Ishikawa (cell line): ENCODE measurements around the gene ZBTB14.

Experiments
- CEBPB ChIP-seq: IDR thresholded peaks from 2 replicates; pipeline ENCODE4 v1.6.1; 2012
- CREB1 ChIP-seq: IDR thresholded peaks from 2 replicates; pipeline ENCODE4 v1.6.1; 2012; ENCODE audit warnings: low read depth
- EGR1 ChIP-seq: IDR thresholded peaks from 2 replicates; pipeline ENCODE4 v1.6.1; 2012
- EP300 ChIP-seq: IDR thresholded peaks from 2 replicates; pipeline ENCODE4 v1.6.1; 2012; ENCODE audit warnings: borderline replicate concordance
- FOXM1 ChIP-seq: IDR thresholded peaks from 2 replicates; pipeline ENCODE4 v1.6.1; 2012; ENCODE audit warnings: low read depth, borderline replicate concordance
- NFIC ChIP-seq: IDR thresholded peaks from 2 replicates; pipeline ENCODE4 v1.6.1; 2012
- RAD21 ChIP-seq: IDR thresholded peaks from 2 replicates; pipeline ENCODE4 v1.6.1; 2012; ENCODE audit warnings: low read depth
- TAF1 ChIP-seq: IDR thresholded peaks from 2 replicates; pipeline ENCODE4 v1.6.1; 2012; ENCODE audit warnings: low read depth, mild to moderate bottlenecking
- TCF12 ChIP-seq: IDR thresholded peaks from 2 replicates; pipeline ENCODE4 v1.6.1; 2012; ENCODE audit warnings: low read depth
- TEAD4 ChIP-seq: IDR thresholded peaks from 2 replicates; pipeline ENCODE4 v1.6.1; 2012
- YY1 ChIP-seq: IDR thresholded peaks from 2 replicates; pipeline ENCODE4 v1.6.1; 2012; ENCODE audit warnings: low read depth
- ZBTB7A ChIP-seq: IDR thresholded peaks from 2 replicates; pipeline ENCODE4 v1.6.1; 2012; ENCODE audit warnings: low read depth
- TF ChIP-seq, protein P1 (sequence below): IDR thresholded peaks from 2 replicates; pipeline ENCODE4 v1.6.1; 2012
- TF ChIP-seq, protein P2 (sequence below): IDR thresholded peaks from 2 replicates; pipeline ENCODE4 v1.6.1; 2012
- TF ChIP-seq, protein P3 (sequence below): IDR thresholded peaks from 2 replicates; pipeline ENCODE4 v1.6.1; 2012; ENCODE audit warnings: low read depth, mild to moderate bottlenecking

The ZBTB14 gene

DNA sequence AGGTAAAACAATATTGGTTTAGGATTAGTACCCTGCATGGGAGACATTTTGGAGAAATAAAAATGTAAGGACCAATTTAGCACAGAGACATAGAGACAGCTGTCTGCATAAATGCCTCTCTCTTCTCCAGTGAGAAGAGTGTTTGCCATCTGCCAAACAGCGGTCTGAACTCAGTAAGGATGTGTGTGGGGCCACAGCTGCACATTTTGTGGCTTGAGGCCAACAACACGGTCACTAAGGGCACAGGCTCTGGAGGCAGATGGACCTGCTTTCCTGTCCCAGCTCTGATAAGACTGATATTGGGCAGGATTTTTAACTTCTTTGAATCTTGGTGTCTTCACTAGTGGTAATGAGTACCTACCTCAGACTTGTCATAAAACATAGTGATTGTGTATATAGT lies 10.2 kb downstream of the ZBTB14 start:
- TF ChIP-seq TEAD4 (no peak), CREB1 (no peak), EP300 (no peak), TAF1 (no peak), FOXM1 (no peak), TCF12 (no peak), EGR1 (no peak), CEBPB (no peak), ZBTB7A (no peak), NFIC (no peak), YY1 (no peak), RAD21 (no peak)
- TF ChIP-seq, protein P1, sequence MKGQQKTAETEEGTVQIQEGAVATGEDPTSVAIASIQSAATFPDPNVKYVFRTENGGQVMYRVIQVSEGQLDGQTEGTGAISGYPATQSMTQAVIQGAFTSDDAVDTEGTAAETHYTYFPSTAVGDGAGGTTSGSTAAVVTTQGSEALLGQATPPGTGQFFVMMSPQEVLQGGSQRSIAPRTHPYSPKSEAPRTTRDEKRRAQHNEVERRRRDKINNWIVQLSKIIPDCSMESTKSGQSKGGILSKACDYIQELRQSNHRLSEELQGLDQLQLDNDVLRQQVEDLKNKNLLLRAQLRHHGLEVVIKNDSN = no peak
- TF ChIP-seq, protein P2, sequence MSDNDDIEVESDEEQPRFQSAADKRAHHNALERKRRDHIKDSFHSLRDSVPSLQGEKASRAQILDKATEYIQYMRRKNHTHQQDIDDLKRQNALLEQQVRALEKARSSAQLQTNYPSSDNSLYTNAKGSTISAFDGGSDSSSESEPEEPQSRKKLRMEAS = no peak
- TF ChIP-seq, protein P3, sequence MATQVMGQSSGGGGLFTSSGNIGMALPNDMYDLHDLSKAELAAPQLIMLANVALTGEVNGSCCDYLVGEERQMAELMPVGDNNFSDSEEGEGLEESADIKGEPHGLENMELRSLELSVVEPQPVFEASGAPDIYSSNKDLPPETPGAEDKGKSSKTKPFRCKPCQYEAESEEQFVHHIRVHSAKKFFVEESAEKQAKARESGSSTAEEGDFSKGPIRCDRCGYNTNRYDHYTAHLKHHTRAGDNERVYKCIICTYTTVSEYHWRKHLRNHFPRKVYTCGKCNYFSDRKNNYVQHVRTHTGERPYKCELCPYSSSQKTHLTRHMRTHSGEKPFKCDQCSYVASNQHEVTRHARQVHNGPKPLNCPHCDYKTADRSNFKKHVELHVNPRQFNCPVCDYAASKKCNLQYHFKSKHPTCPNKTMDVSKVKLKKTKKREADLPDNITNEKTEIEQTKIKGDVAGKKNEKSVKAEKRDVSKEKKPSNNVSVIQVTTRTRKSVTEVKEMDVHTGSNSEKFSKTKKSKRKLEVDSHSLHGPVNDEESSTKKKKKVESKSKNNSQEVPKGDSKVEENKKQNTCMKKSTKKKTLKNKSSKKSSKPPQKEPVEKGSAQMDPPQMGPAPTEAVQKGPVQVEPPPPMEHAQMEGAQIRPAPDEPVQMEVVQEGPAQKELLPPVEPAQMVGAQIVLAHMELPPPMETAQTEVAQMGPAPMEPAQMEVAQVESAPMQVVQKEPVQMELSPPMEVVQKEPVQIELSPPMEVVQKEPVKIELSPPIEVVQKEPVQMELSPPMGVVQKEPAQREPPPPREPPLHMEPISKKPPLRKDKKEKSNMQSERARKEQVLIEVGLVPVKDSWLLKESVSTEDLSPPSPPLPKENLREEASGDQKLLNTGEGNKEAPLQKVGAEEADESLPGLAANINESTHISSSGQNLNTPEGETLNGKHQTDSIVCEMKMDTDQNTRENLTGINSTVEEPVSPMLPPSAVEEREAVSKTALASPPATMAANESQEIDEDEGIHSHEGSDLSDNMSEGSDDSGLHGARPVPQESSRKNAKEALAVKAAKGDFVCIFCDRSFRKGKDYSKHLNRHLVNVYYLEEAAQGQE = no peak

DNA sequence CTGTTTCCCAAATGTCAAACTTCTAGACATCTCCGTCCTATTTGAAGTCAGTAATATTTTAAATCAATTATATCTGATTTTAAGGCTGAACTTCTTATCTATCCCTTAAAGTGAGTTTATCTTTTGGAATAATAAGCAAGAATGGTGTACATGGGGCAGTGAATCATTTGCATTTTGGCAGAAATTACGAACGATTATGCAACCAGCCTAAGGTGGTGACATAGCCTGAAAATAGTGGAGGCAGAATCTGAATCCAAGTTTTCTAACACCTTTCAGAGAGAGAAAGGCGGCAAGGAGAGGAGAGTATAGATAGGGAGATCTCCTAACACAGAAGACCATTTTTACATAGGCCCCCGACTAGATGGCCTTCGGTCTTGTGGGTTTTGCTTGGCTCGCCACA lies 10.7 kb downstream of the ZBTB14 start:
- TF ChIP-seq, protein P2 = no peak

DNA sequence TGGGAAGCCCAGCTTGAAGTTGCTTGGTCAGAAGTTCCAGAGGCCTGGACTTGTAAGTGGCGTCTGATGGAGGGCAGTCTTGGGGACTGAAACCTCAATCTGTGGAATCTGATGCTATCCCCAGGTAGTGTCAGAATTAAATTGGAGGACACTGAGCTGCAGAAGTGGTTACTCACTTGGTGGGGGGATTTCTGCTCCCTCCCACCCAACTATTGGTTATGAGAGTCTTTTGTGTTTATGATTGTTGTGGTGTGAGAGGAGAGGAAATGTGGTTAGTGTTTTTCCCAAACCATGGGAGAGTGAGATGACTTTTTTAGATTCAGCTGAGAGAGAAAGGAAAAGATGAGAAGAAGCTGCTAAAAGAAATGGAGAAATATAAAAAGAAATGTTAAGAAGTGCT lies 12.8 kb downstream of the ZBTB14 start:
- TF ChIP-seq TAF1 (no peak), CEBPB (no peak), TCF12 (no peak), FOXM1 (no peak), TEAD4 (no peak), ZBTB7A (no peak), EP300 (no peak), YY1 (no peak), RAD21 (no peak), CREB1 (no peak), EGR1 (no peak), NFIC (no peak)
- TF ChIP-seq, protein P3 = no peak
- TF ChIP-seq, protein P2 = no peak
- TF ChIP-seq, protein P1 = no peak

DNA sequence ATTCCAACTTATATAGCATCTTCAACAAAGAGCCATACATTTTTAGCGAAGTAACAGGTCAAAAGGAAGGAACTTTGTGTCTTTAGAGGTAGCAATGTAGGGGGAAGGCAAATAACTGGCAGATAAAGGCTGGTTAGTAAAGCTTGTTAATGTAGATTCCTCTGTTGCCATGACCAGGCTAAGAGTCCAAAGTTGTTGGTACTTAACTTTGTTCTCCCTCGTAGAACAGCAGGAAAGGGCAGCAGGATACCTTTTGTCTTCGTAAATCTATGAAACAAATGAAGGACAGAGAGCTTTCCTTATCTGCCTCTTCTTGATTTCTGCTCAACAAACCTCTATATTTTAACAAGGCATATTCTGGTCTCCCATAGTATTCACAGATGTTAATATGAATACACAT lies 18.6 kb downstream of the ZBTB14 start:
- TF ChIP-seq RAD21 (no peak), FOXM1 (no peak), TCF12 (no peak)

DNA sequence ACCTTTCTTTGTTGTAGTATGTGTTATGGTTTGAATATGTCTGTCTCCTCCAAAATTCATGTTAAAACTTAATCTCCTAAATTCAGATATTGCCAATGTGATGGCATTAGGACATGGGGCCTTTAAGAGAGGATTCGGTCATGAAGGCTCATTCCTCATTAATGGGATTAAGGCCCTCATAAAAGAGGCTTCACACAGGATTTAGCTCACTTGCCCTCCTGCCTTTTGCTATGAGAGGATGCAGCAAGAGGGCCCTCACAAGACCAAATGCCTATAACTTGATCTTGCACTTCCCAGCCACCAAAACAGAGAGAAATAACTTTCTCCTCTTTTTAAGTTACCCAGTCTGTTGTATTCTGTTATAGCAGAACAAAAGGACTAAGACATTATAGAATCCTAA lies 19.7 kb downstream of the ZBTB14 start:
- TF ChIP-seq EGR1 (no peak), RAD21 (no peak), TCF12 (no peak), CREB1 (no peak), TEAD4 (no peak), CEBPB (no peak), EP300 (no peak)
- TF ChIP-seq, protein P3 = no peak
- TF ChIP-seq, protein P1 = no peak
- TF ChIP-seq, protein P2 = no peak
